Activated CD4-positive, CD25-positive, alpha-beta regulatory T cell (primary cell): ENCODE results near the gene CDH4.
"Not testable (repeated sequence)": the region's sequence is repeated elsewhere in the genome, so short reads cannot be mapped to it uniquely, and the experiment has no call there.

Experiments used
- DNase-seq, 4 experiments: peaks; one replicate each; lab custom pipeline; 2025; lab: John Stamatoyannopoulos, UW

Gene CDH4

DNA sequence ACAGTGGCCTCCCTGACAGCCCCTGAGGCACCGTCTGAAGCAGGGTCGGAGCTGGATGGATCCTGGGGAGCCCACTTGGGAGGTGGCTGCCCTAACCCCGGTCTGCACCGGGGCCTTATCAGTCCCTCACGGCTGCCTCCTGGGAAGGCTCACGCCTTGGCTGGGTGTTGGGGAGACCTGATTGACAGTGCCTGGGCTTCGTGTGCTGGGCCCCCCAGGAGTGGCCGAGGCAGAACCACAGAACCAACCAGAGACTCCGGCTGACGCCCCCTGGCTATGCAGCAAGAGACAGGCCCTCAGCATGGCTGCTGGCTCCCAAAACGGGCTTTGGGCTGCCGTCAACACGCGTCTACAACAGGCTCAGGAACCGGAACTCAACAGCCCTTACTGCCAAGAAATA lies 594.0 kb downstream of the CDH4 start:
- no peak for DNase-seq

DNA sequence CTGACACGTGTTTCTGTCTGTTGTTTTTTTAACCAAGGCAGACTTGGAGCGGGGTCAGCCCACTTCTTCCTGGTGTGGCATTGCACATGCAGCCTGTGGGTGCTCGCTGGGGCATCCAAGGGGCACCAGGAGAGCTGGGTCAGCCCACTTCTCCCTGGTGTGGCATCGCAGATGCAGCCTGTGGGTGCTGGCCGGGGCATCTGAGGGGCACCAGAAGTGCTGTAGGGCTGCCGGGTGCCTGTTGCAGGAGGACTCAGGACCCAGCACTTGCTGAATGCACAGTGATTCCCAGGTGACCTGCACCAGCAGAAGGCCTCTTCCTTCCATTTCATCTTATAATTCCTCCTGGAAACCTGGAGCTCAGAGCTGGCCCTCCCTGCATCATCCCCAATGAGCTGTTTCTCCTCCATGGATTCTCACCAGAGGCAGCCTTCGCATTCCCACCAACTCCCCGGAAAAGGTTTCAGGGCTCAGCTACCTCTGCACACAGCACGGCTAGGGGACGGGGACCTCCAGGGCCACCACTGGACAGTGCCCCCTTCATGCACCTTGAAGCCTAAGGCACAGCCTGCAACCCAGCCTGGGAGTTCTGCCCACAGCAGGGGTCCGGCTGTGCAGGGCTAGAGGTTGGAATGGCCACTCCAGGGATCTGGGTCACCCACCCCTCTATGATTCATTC lies 594.8 kb downstream of the CDH4 start:
- DNase-seq: no peak

DNA sequence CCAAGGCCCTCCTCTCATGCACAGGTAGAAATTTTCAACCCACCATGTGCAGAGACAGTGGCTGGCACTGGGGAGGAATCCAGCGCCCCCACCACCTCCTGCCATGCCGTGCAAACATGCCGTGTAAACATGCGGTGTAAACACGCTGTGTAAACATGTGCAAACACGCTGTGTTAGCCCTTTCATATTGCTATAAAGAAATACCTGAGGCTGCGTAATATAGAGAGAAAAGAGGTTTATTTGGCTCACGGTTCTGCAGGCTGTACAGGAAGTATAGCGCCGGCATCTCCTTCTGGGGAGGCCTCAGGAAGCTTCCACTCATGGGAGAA lies 595.3 kb downstream of the CDH4 start:
- no peak for DNase-seq

DNA sequence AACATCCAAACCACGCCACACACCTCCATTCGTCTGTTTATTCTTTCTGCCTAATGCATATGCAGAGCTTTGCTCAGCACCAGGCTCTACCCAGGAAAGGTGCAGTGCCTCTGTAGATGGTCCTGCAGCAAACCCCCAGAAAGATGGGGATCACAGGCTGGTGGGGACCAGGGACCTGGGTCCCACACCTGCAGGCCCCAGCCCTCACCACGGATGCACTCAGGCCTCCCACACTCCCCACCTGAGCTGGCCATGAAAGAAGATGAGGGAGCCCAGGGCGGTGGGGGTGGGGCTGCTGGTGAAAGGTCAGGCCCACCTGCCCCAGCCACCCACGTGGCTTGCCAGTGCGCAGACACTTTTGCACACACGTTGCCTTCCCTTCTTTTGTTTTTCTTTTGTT lies 595.9 kb downstream of the CDH4 start:
- no peak for DNase-seq

DNA sequence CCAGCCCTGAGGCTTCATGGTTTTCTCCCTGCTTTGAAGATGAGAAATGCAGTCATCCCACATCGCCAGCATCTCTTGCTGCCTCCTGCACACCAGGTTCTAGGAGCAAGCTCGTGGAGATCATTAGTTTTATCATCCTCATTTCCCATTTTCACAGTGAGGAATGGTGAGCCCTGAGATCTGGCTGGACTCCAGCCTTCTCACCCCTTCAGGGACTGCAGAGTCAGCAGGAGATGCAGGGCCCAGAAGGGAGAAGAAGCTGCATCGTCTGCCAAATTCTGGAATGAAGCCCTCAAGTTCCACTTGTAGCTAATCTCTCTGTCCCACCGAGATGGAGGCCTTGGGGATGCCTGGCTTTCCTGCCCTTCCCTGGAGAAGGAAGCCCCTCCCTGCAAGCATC lies 596.8 kb downstream of the CDH4 start:
- no peak for DNase-seq

DNA sequence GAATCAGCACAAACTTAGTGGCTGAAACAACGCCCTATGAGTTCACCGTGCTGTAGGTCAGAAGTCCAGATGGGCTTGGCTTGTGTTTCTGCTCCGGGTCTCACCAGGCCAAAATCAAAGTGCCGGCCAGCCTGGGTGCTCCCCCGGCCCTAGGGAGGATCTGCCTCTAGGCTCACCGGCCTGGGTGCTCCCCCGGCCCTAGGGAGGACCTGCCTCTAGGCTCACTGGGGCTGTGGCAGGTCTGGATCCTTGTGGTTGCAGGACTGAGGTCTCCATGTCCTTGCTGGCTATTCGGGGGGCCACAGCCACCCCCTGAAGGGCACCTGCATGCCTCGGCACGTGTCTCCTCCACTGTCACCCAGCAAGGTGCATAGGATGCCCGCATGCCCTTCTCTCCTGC lies 597.3 kb downstream of the CDH4 start:
- no peak for DNase-seq

DNA sequence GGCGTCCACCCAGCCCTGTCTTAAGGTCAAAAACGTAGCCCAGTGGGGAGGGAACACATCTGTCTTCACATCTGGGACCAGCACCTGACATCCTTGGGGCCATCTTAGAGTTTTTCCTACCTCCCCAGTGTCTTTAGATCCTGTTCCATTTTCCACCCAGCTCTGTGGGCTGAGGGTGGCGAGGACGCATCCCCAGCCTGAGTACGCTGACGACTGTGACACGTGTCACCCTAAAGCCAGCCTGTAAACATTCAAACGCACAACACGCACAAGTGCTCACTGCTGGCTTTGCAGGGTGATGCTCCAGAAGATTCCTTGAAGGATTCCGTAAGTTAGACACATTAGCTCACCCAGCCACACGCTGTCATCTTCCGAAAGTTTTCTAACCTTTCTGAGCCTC lies 597.8 kb downstream of the CDH4 start:
- no peak for DNase-seq

DNA sequence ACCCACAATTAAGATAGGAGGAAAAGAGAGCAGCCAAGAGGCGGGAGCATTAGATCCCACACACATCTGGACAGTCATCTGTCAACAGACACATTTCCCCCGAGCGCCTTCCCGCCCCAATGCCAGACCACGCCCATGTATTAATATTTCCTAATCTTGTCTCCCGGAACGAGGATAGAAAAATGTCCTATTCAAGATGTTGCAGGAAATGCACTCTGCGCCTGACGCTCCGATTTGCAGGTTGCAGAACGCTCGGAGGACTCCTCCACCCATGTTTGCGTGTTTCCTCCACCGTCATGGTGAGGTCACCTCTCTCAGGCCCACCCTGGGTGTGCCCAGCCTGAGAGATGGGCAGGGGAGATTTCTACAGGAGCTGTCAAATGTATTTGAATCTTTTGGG lies 598.4 kb downstream of the CDH4 start:
- no peak for DNase-seq

DNA sequence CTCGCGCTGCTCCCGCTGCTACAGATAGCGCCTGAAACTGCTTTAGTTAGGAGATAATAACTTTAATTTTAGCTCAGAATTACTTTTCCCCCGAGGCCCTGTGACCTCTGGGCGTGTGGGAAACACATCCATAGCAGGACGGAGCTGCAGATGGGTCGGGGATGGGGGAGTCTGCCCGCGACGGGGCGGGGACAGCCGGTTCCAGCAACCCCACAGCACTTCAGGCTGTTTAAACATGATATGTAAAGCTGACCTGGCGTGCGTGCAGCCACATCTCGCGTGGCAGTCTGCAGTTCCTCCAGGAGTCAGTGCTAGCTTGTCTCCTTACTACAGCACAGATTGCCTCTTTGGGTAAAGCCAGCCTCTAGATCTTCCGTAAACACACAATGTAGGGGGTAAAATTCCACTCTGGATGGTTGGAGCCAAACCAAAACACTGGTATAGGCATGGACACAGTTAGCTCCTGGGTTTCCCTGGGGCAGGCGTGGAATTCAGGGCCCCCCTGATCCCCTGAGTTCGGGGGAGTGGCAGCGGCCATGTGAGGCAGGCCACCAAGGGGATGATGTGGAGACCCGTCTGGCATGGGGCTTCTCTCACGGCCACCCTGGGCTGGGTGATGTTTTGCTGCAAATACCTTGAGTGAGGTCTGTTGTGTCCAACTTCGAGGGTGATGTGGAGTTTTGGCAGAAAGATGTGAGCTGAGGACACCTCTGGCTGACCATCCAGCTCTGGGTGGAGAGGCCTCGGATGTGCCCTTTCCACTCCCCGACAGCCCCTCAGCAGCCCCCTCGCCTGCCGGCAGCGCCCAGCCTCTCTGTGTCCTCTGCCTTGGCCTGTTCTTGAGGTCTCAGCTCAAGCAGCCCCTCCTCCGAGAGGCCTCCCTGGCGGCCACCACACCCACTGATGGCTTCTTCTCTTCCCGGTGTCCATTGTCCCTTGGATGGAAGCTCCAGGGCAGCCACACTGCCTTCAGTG lies 599.2 kb downstream of the CDH4 start:
- DNase-seq: no peak

DNA sequence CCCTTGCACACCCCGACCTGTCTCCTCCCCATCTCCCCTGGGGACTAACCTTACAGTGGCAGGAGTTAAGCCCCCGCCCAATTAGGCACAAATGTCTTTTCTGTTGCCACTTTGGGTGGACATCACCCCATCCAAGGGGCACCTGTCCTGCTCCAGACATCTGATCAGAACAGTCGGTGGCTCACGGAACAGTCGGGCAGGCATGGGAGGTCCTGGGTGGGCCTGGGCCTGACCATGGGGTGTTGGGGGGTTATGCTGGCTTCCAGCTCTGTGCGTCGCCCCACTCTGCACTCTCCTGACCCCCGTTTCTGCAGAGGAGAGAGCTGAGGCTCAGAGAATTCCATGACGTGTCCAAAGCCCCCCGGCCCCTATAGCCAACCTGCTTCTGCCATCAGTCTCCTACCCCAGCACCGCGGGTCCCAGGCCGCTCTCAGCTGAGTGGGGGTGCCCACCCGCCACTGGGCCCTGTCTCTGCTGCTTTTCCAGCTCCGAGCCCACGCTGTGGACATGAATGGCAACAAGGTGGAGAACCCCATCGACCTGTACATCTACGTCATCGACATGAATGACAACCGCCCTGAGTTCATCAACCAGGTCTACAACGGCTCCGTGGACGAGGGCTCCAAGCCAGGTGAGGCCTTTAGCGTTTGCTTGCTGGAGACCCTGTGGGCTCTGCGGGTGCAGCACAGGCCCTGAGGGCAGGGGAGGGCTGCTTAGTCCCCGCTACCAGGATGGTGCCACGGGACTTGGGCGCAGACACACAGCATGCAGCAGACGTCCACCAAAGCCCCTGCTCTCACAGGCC lies 600.4 kb downstream of the CDH4 start:
- no peak for DNase-seq

DNA sequence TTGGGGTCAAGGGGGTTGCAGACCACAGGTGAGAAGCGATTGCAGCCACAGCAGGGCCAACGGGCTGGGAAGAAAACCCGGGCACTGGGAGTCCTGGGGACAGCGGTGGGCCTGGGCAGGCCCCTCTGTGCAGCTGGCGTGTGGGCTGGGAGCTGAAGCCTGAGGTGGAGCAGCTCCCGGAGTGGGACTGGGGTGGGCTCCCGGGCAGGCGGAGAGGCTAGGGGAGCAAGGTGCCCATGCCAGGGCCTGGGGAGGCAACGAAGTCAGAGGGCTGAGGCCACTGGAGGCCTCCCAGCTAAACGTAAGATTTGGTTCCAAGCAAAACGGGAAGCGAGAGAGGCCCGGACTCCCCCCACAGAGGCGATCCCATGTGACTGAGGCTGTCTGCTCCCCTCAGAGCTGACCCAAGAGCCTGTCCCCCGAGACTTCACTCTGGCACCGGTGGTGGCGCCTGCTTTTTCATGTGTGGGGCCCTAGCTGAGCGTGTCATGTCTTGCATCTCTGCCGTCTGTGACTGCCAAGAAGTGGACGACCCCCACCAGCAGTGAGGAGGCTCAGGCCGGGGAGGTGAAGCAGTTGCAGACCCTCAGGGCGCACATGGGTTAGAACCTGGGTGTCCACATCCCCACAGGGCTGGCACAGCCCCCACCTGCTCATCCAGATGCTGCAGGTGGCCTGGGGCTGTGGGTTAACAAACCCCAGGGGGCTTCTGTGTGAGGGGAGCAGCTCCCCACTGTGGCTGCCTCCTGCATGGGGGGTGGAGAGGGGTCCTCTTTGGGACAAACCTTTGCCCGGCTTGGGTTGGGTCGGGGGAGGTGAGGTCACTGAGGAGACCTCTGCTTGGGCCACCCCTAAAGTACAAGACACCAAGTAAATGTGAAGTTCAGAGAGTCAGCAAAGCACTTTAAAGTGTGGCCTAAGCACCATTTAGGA lies 601.3 kb downstream of the CDH4 start:
- DNase-seq: no peak

DNA sequence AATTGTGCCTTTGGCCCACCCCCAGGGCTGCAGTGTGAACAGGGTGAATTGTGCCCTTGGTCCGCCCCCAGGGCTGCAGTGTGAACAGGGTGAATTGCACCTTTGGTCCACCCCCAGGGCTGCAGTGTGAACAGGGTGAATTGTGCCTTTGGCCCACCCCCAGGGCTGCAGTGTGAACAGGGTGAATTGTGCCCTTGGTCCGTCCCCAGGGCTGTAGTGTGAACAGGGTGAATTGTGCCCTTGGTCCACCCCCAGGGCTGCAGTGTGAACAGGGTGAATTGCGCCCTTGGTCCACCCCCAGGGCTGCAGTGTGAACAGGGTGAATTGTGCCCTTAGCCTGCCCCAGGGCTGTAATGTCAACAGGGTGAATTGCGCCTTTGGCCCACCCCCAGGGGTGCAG lies 602.5 kb downstream of the CDH4 start:
- not testable (repeated sequence) for DNase-seq

DNA sequence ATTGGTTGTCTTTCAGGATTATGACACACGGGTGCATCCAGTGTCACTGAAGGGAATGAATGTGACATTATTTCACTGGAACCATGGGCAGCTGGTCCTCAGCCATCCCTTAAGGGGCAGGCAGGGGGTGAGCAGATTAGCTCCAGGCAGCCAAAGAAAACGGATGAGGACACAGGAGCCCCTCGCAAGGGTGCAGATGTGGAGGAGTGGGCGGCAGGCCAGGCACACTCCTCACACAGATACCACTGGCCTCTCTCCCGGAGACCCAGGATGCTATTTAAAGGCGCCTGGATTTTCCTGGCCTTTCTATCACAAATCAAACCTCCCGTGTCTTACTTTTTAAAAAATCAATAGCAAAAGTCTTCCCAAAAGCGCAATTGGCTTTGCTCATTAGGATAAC lies 603.2 kb downstream of the CDH4 start:
- DNase-seq: no peak

DNA sequence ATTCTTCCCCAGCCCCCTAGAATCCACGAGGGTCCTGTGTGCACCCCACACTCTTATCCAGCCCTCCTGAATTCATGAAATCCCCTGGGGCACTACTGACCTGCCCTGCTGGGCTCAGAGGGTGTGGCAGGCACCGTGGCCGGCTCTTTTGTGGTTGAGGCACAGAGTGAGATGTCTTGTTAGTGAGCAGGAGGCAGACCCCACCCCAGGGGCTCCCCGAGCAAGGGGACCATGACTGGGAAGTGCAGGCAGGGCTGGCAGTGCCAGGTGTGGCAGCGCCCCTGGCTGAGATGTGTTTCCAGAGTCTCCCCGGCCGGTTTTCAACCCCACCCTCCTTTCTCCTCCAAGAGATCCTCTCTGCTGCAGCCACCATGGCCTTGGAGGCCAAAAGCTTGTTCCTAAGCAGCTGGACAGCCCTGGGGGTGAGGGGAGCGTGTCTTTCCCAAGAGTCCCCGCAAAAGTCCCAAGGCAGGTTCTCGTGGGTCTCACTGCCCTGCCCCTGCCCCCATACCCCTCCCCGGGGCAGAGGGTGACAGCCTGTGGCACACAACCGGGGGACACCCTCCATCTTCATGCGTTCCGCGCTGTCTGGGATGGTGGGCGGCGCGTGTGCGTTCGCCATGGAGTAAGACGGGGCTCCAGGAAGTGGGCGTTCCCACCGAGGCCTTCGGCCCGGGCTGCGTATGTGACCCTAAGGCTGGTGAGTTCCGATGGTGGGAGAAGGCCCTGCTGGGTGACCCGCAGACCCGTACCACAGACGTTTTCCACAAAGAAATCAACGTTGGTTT lies 604.8 kb downstream of the CDH4 start:
- DNase-seq: no peak

DNA sequence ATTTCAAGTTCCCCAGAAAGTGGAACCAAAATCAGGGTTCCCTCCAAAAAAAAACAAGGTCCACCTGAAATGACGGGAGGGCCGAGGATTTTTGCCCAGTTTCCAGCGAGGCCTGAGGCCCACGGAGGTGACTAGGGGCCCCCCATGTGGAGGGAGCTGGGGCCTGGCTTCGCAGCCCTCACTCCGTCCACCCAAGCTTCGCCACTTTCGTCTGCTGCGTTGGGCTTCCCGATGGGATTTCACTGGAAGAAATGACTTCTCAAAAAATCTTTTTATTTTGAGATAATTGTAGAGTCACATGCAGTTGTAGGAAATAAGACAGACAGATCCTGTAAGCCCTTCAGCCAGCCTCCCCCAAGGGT lies 605.3 kb downstream of the CDH4 start:
- DNase-seq: no peak

DNA sequence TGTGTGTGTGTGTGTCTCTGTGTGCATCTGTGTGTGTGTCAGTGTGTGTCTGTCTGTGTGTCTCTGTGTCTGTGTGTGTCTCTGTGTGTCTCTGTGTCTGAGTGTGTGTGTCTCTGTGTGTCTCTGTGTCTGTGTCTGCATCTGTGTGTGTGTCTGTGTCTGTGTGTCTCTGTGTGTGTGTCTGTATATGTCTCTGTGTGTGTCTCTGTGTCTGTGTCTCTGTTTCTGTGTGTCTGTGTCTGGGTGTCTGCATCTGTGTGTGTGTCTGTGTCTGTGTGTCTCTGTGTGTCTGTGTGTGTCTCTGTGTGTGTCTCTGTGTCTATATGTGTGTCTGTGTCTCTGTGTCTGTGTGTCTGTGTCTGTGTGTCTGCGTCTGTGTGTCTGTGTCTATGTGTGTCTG lies 605.8 kb downstream of the CDH4 start:
- no peak for DNase-seq

DNA sequence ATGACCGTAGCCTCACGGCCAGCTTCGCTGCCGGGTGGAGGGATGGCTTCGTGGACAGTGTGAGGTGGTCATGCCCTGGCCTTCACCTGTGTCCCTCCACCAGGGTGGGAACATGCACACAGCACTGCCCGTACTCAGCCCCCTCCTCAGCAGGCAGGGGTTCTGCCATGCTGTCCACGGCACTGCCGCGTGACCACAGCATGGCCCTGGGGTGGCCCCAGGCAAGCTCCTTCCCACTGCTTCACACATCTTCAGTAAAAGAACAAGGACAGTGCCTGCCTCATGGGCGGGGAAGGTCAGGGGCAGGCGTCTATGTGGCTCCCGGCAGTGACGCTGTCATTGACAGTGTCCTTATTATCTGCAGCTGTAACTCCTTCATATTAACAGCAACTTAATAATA lies 607.7 kb downstream of the CDH4 start:
- DNase-seq: no peak

DNA sequence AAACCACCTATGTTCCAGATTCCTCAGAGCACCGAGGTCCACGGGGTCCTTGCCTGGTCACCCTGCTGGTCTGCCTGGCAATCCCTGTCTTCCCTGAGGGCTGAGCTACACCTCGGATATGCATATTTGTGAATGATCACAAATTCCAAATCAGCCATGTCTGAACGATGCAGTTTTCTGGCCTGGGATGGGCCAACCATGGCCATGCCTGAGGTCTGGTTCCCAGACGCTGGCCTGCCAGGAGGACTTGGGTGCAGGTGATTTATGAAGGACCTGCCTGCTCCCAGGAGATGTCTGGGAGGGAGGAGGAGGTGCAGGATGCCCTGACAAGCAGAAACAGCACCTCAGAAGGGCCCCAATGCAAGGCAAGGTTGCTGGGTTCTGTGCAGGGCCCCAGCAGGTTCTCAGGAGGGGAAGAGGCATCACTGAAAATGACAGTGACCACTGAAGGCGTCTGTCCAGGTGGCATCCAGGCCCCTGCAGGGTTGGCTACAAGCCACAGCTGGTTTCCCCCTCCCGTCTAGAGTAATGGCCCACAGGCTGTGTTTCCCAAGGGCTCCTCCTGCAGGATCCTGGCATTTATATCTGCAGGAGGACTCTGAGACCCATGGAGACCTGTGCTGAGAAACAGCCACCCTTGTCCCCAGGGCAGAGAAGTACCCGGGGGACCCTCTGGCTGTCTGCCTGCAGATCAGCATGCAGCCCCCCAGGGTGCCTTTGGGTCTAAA lies 608.4 kb downstream of the CDH4 start:
- no peak for DNase-seq

DNA sequence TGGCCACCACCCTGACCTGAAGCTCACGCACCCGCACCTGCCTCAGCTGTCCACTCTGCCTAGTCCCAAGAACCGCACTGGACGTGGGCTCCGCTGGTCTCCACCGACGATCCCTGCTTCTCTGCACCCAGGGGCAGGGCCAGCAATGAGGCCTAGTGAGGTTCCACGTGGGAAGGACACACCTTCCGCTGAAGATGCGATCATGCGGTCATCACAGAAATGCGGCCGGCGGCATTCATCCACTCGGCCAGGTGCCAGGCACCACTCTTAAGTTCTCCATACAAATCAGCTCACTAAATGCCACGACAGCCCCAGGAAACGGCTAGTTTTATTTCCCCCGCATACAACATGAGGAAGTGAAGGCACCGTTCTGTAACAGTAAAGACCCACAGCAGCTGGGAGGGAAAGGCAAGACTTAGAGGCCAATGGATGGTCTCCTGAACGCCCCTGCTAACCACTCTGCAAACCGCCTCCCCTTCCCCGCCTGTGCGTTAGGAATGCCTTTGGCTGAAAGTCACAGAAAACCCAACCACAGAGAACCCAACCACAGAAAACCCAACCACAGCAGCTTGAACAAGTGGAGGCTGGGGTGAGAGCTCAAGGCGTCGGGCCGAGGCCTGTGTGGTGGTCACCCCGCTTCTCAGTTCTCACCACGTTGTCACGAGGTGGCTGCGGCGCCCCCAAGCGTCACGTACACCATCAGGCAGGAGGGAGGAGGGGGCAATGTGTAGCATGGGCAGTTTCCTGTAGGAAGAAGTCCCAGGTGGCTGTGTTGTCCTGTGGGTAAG lies 609.2 kb downstream of the CDH4 start:
- DNase-seq: no peak
